ENCODE data around the gene SLC35F6. TPM values are rescaled to one million over a fixed set of nuclear protein-coding genes. Genes with fewer than 3 reads are reported as not detected.
A peak's percentile ranks its signal among the peaks of the same experiment; 100 is the strongest.

SLC35F6 gene
- total and polyA plus RNA-seq, 2 donors (not counting 3 experiments of a cell fraction or from before 2014, with no cell fraction given): 34.6 to 39.8 TPM

GRCh38 chr2:26757873-26758789 is 6.0 kb upstream of the SLC35F6 start:
- H3K9ac ChIP-seq (replicated peaks; ENCODE audit: extremely low read depth, insufficient read depth, low read length): peak overlapping the region; percentile 79
- no peaks in the 10 kb centered on the region for H3K27me3 ChIP-seq (ENCODE audit: control insufficient read depth in 2 of 2, insufficient read depth in 2 of 2, low read length in 2 of 2)
- peak overlapping the region; percentile 74 for H2AFZ ChIP-seq (ENCODE audit: low read depth, low read length)
- no peaks in the 10 kb centered on the region for H3K36me3 ChIP-seq (ENCODE audit: control insufficient read depth in 2 of 2, extremely low read depth in 1 of 2, insufficient read depth in 2 of 2, low read length in 2 of 2)
- intact Hi-C loops (cut with micrococcal nuclease) (loop anchor here (1.0 to 5.0 kb wide), 2 partner anchors 27 to 261 kb away; no protein-coding TSS in a partner anchor), dilution Hi-C loops (cut with MboI; ENCODE audit: extremely low pct_ligation_motif_present, low sequenced_read_pairs) (no loop called here)
- TSS peak; percentile 99 for BruUV-seq (replicated peaks)
- DNase-seq (ENCODE audit: low read depth, low spot score) (peak; percentile 96), FAIRE-seq (peak; percentile 97)
- H4K20me1 ChIP-seq (replicated peaks; ENCODE audit: control insufficient read depth, extremely low read depth, insufficient read depth, low read length): no peaks in the 10 kb centered on the region
- H3K9me1 ChIP-seq (replicated peaks; ENCODE audit: control insufficient read depth, extremely low read depth, insufficient read depth, low read length): no peaks in the 10 kb centered on the region
- H3K9me3 ChIP-seq (replicated peaks; ENCODE audit: control insufficient read depth, insufficient read depth, low read length): no peaks in the 10 kb centered on the region
- ChIA-PET POLR2A (no interaction called here), CTCF (interaction anchor here (0.5 kb wide), 1 partner anchor 21 kb away, joined by 3 read pairs; no protein-coding TSS in a partner anchor)
- TF ChIP-seq EZH2 (IDR thresholded peaks at IDR 0.05; ENCODE audit: borderline replicate concordance, low read depth, low read length, severe bottlenecking) (no peak), FOS (IDR thresholded peaks at IDR 0.05; ENCODE audit: borderline replicate concordance, insufficient read depth, low read length) (peak; percentile 88), POLR2A (IDR thresholded peaks at IDR 0.05; ENCODE audit: low read depth, low read length) (peak; percentile 61), POLR2AphosphoS5 (IDR thresholded peaks at IDR 0.05; ENCODE audit: insufficient read depth, low read depth, low read length) (peak; percentile 96), MYC (IDR thresholded peaks at IDR 0.05; ENCODE audit: low read depth, low read length) (no peak), GATA2 (IDR thresholded peaks at IDR 0.05; ENCODE audit: insufficient read depth, insufficient read length, low read depth, low read length) (no peak), CTCF (IDR thresholded peaks at IDR 0.05; ENCODE audit: extremely low read depth in 1 of 2, insufficient read depth in 1 of 2, low read depth in 1 of 2, low read length in 2 of 2) (no peak), MAX (IDR thresholded peaks at IDR 0.05; ENCODE audit: insufficient read depth, insufficient read length) (no peak), JUN (IDR thresholded peaks at IDR 0.05; ENCODE audit: borderline replicate concordance, insufficient read depth, insufficient read length, low read depth) (peak; percentile 85)
- H3K4me1 ChIP-seq (ENCODE audit: control insufficient read depth, extremely low read depth, insufficient read depth, low read length): peaks cover 23% of the 10 kb centered on the region
- no peaks in the 10 kb centered on the region for H3K79me2 ChIP-seq (ENCODE audit: control insufficient read depth, insufficient read depth, low read length)
- no peak overlapping the region for H3K4me3 ChIP-seq (replicated peaks in 1 of 3; ENCODE audit: insufficient read depth in 1 of 3, low read depth in 1 of 3, low read length in 3 of 3)
- H3K4me2 ChIP-seq (ENCODE audit: insufficient read depth, low read length): peak overlapping the region; percentile 54
- H3K27ac ChIP-seq (ENCODE audit: insufficient read depth, low read depth, low read length): peak overlapping the region; percentile 98

All from endothelial cell of umbilical vein (primary cell).